K562 (cell line): ENCODE results near the gene IQCE. TPM values are rescaled to one million over a fixed set of nuclear protein-coding genes. Genes with fewer than 3 reads are reported as not detected.

Source experiments
- ATAC-seq: fragments of 200-7000 bp; cut with Tn5 transposase; 3 replicates; pipeline ENCODE4 v1.9.1; 2020; ENCODE audit warnings: moderate library complexity
- BruUV-seq: library from RNA; stranded (reverse); fragments of 400-500 nt; replicated peaks from 2 replicates; lab custom pipeline; 2021; lab: Mats Ljungman, UMichigan
- CTCF ChIA-PET: fragments of 300-600 bp; formaldehyde crosslinking; extraction: SDS; loops from one replicate; lab custom pipeline; 2021; ENCODE audit warnings: low intra/inter-chr PET ratio; lab: Yijun Ruan, JAX
- POLR2A ChIA-PET: fragments of 300-600, 350-650 bp; sonication (Branson Sonifier 250); formaldehyde crosslinking; extraction: SDS; loops from one replicate; lab custom pipeline; 2021; ENCODE audit warnings: antibody characterized with exemption, inconsistent platforms; lab: Yijun Ruan, JAX
- DNase-seq, 4 experiments: peaks; one replicate each; pipeline versions ENCODE4 v3.0.0 to v3.0.0-alpha.2; 2011 to 2018; ENCODE audit warnings: low spot score in 3 of 4, mixed read lengths in 3 of 4; ENCODE audit errors: extremely low read depth in 1 of 4
- FAIRE-seq: peaks from 2 replicates; lab custom pipeline; 2011; peaks lifted over from hg19 to GRCh38; lab: Jason Lieb, UNC
- H2AFZ ChIP-seq: 2 replicates; pipeline ENCODE4 v1.6.0; 2011; ENCODE audit warnings: low read depth, low read length, control low read depth, inconsistent platforms
- H3K27ac ChIP-seq: fragments of 200-600 bp; 3 replicates; pipeline ENCODE4 v1.8.0; 2011; ENCODE audit warnings: low read depth, mild to moderate bottlenecking, control low read depth, inconsistent platforms, low read length, moderate library complexity, mixed read lengths; ENCODE audit errors: extremely low read depth
- H3K27me3 ChIP-seq, 2 experiments: fragments of 300-600 bp in 1 of 2; 2 replicates in 1 of 2; 3 replicates in 1 of 2; pipeline versions ENCODE4 v1.6.0 to v1.8.0; 2011; ENCODE audit warnings: inconsistent platforms in 2 of 2, low read length in 2 of 2, mild to moderate bottlenecking in 1 of 2, mixed read lengths in 1 of 2, moderate library complexity in 1 of 2; ENCODE audit not compliant: control insufficient read depth in 2 of 2, insufficient read depth in 2 of 2
- H3K36me3 ChIP-seq: fragments of 300-600 bp; 3 replicates; pipeline ENCODE4 v1.8.0; 2011; ENCODE audit warnings: mild to moderate bottlenecking, low read length, inconsistent platforms; ENCODE audit not compliant: control insufficient read depth, insufficient read depth
- H3K4me1 ChIP-seq, 2 experiments: fragments of 200-600 bp in 1 of 2; replicated peaks in 1 of 2; 2 replicates in 1 of 2; 3 replicates in 1 of 2; pipeline versions ENCODE4 v1.5.1 to v1.8.0; 2011; ENCODE audit warnings: inconsistent platforms in 2 of 2, low read length in 2 of 2, mild to moderate bottlenecking in 1 of 2, mixed read lengths in 1 of 2, moderate library complexity in 1 of 2; ENCODE audit not compliant: control insufficient read depth in 2 of 2, insufficient read depth in 2 of 2
- H3K4me2 ChIP-seq: 2 replicates; pipeline ENCODE4 v1.6.1; 2011; ENCODE audit warnings: low read length, control low read depth, inconsistent platforms, mixed read lengths; ENCODE audit not compliant: insufficient read depth
- H3K4me3 ChIP-seq: fragments of 200-600 bp; sonication (generic), shearing (Covaris generic); 2 replicates; pipeline ENCODE4 v1.5.1; 2016; ENCODE audit warnings: control low read depth, inconsistent platforms
- H3K79me2 ChIP-seq: fragments of 200-600 bp; 3 replicates; pipeline ENCODE4 v1.8.0; 2011; ENCODE audit warnings: low read length, inconsistent platforms; ENCODE audit not compliant: control insufficient read depth, insufficient read depth
- H3K9ac ChIP-seq, 2 experiments: 2 replicates each; pipeline versions ENCODE4 v1.6.0 to v1.6.1; 2011; ENCODE audit warnings: low read depth in 2 of 2, low read length in 2 of 2, control low read depth in 1 of 2, inconsistent platforms in 1 of 2, mild to moderate bottlenecking in 1 of 2, mixed read lengths in 1 of 2; ENCODE audit not compliant: insufficient read depth in 1 of 2
- H3K9me1 ChIP-seq: one replicate; pipeline ENCODE4 v1.6.0; 2011; ENCODE audit warnings: inconsistent platforms, mild to moderate bottlenecking, low read length, moderate library complexity; ENCODE audit not compliant: control insufficient read depth, insufficient read depth
- H3K9me3 ChIP-seq: replicated peaks from 2 replicates; pipeline ENCODE4 v1.5.1; 2011; ENCODE audit warnings: low read depth, low read length, inconsistent platforms; ENCODE audit not compliant: control insufficient read depth, insufficient read depth
- H4K20me1 ChIP-seq: replicated peaks from 2 replicates; pipeline ENCODE4 v1.6.1; 2011; ENCODE audit warnings: low read length, inconsistent platforms, mixed read lengths; ENCODE audit not compliant: control insufficient read depth, insufficient read depth
- ARHGAP35 ChIP-seq: fragments of 450-650 bp; IDR thresholded peaks from 2 replicates; pipeline ENCODE4 v1.6.1; 2018; ENCODE audit not compliant: partially characterized antibody
- DLX4 ChIP-seq: fragments of 250-450 bp; sonication (Bioruptor Pico); IDR thresholded peaks from 2 replicates; pipeline ENCODE4 v1.6.1; 2021; ENCODE audit warnings: mild to moderate bottlenecking
- E2F8 ChIP-seq: fragments of 450-650 bp; IDR thresholded peaks from 2 replicates; pipeline ENCODE4 v1.7.1; 2018; ENCODE audit warnings: mild to moderate bottlenecking, low read depth; ENCODE audit not compliant: partially characterized antibody
- JUN ChIP-seq, 2 experiments: sonication (generic) in 1 of 2; formaldehyde crosslinking in 1 of 2; IDR thresholded peaks; 2 replicates each; pipeline versions ENCODE4 v1.6.1 to v1.8.0; 2012 to 2022; ENCODE audit warnings: borderline replicate concordance in 2 of 2, mild to moderate bottlenecking in 2 of 2, improper control_type of control experiment in 1 of 2, low read depth in 1 of 2, low read length in 1 of 2, missing genetic modification reagents in 1 of 2
- NELFE ChIP-seq: IDR thresholded peaks from 2 replicates; pipeline ENCODE4 v1.6.1; 2011; ENCODE audit warnings: mild to moderate bottlenecking; ENCODE audit not compliant: insufficient read depth, insufficient read length
- NONO ChIP-seq, 2 experiments: fragments of 200-400 bp in 1 of 2; fragments of 450-650 bp in 1 of 2; formaldehyde crosslinking in 1 of 2; IDR thresholded peaks; 2 replicates each; pipeline ENCODE4 v1.6.1; 2017; ENCODE audit warnings: low read depth in 2 of 2, mild to moderate bottlenecking in 2 of 2, moderate library complexity in 2 of 2, low read length in 1 of 2
- RHOXF2B ChIP-seq: fragments of 250-450 bp; sonication (Bioruptor Pico); conservative IDR thresholded peaks from 2 replicates; pipeline ENCODE4 v1.5.1; 2021
- SMARCE1 ChIP-seq: fragments of 450-650 bp; IDR thresholded peaks from 2 replicates; pipeline ENCODE4 v1.7.1; 2016; ENCODE audit warnings: mild to moderate bottlenecking
- WGBS: fragments of 100-300 bp; shearing (Covaris generic); methylation state at CpG from one replicate; pipeline ENCODE4 v1.1.6; 2016; ENCODE audit warnings: low coverage, mixed read lengths; ENCODE audit not compliant: insufficient coverage; ENCODE audit errors: missing lambda C conversion rate; 5-methylcytosine and 5-hydroxymethylcytosine counted together
- in situ Hi-C: fragments of 300-500 bp; cut with MboI; formaldehyde crosslinking; loops from 4 replicates; pipeline ENCODE4 v1.15.0; 2018; ENCODE audit warnings: inconsistent platforms, mixed read lengths
- intact Hi-C: fragments of 100-400 bp; cut with micrococcal nuclease; formaldehyde crosslinking; loops from 2 replicates; pipeline ENCODE4 v1.14.2; 2022
- polyA plus RNA-seq, 8 experiments: library from polyadenylated mRNA; depleted of rRNA in 4 of 8; stranded (reverse) in 5 of 8; unstranded in 3 of 8; fragments of >200 nt; fragmentation: Nextera tagmentation in 2 of 8; fragmentation: Illumina TruSeq in 1 of 8; extraction: Ambion mirVana in 2 of 8; extraction: Trizol in 1 of 8; gene quantifications; 2 replicates each; pipeline versions ENCODE4 v1.2.1 to v1.2.3, GENCODE V29; 2011 to 2014; ENCODE audit warnings: inconsistent platforms in 1 of 8, missing spikeins in 1 of 8
- total RNA-seq, 7 experiments: library from RNA; depleted of rRNA in 6 of 7; stranded (reverse); fragments of >200 nt in 6 of 7; fragmentation: Illumina TruSeq in 2 of 7; extraction: Trizol in 2 of 7; gene quantifications; 2 replicates each; pipeline versions ENCODE4 v1.2.1 to v1.2.3, GENCODE V29; 2011 to 2021; ENCODE audit warnings: low replicate concordance in 1 of 7
- TF ChIP-seq, protein P1 (sequence below): fragments of 450-650 bp; IDR thresholded peaks from 2 replicates; pipeline ENCODE4 v1.6.1; 2014; ENCODE audit warnings: low read depth, mild to moderate bottlenecking, moderate library complexity, borderline replicate concordance

The IQCE gene
- total and polyA plus RNA-seq, 9 of the 15 experiments (the other 6 are each of a cell fraction or from before 2014, with no cell fraction given) = 0.18 to 8.5 (median 4.2) TPM

DNA sequence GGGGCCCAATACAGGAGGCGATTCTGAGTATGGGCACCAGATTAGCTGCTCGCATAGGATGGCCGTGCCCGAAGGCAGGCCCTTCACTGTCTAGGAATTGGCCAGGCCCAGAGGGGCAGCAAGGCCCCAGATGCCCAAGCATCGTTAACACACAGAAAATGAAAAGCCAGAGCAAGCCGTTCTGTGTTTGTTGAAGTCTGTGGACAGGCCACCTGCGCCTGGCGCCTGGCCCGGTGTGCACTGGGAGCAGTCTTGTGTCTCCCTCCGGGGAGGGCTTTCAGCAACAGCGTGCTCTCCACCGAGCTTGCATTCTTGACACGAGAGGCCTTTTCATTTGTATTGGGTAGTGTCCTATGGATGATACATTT, 38.5 kb downstream of the IQCE start:
- CTCF ChIA-PET = no interaction called here
- TF ChIP-seq SMARCE1 (no peak), RHOXF2B (CRISPR knock-in tag) (no peak), NELFE (no peak), NONO (IDR thresholded peaks at IDR 0.05; ENCODE audit: low read depth in 2 of 2, low read length in 1 of 2) (no peak), ARHGAP35 (no peak), DLX4 (no peak), JUN (IDR thresholded peaks at IDR 0.05; ENCODE audit: borderline replicate concordance, low read depth, low read length) (no peak), JUN (CRISPR knock-in tag; IDR thresholded peaks at IDR 0.05; ENCODE audit: borderline replicate concordance) (no peak), E2F8 (no peak)
- TF ChIP-seq, protein P1, sequence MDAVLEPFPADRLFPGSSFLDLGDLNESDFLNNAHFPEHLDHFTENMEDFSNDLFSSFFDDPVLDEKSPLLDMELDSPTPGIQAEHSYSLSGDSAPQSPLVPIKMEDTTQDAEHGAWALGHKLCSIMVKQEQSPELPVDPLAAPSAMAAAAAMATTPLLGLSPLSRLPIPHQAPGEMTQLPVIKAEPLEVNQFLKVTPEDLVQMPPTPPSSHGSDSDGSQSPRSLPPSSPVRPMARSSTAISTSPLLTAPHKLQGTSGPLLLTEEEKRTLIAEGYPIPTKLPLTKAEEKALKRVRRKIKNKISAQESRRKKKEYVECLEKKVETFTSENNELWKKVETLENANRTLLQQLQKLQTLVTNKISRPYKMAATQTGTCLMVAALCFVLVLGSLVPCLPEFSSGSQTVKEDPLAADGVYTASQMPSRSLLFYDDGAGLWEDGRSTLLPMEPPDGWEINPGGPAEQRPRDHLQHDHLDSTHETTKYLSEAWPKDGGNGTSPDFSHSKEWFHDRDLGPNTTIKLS = no peak
- 81% methylated on average over 12 of the region's 13 CpGs for WGBS
- no peaks in the 10 kb centered on the region for H3K9me3 ChIP-seq
- peaks cover 5% of the 10 kb centered on the region for H3K9me1 ChIP-seq
- ATAC-seq (no peak), FAIRE-seq (no peak), DNase-seq (no peak)
- H2AFZ ChIP-seq = no peak overlapping the region
- in situ Hi-C loops = no loop called here
- intact Hi-C loops = no loop called here
- BruUV-seq = no TSS peak
- no peaks in the 10 kb centered on the region for H4K20me1 ChIP-seq
- H3K9ac ChIP-seq = 0 out of 4 replicates have a peak overlapping the region, but pooled peaks of 1 of the 2 experiments have one; percentile 17
- H3K27ac ChIP-seq = no peak overlapping the region
- no peak overlapping the region for H3K4me3 ChIP-seq
- H3K79me2 ChIP-seq = no peaks in the 10 kb centered on the region
- H3K36me3 ChIP-seq = peaks cover 30% of the 10 kb centered on the region; the same call in 1 of the 3 replicates
- no peak overlapping the region for H3K4me2 ChIP-seq
- H3K27me3 ChIP-seq = no peaks in the 10 kb centered on the region
- POLR2A ChIA-PET = interaction anchor here (1.2 kb wide), 1 partner anchor 12 kb away, joined by 8 read pairs; no protein-coding TSS in a partner anchor
- H3K4me1 ChIP-seq = peaks cover 0 to 16% of the 10 kb centered on the region in 2 experiments; a peak in 2 of 5 replicates
